NCI-H82 treated with DMSO at 0.1 percent for 48 hours (cell line): ENCODE data around the gene CDKN1C.

Experiments used
- DNase-seq: peaks from one replicate; lab custom pipeline; 2025; ENCODE audit not compliant: unreplicated experiment; lab: John Stamatoyannopoulos, UW

Gene CDKN1C

DNA sequence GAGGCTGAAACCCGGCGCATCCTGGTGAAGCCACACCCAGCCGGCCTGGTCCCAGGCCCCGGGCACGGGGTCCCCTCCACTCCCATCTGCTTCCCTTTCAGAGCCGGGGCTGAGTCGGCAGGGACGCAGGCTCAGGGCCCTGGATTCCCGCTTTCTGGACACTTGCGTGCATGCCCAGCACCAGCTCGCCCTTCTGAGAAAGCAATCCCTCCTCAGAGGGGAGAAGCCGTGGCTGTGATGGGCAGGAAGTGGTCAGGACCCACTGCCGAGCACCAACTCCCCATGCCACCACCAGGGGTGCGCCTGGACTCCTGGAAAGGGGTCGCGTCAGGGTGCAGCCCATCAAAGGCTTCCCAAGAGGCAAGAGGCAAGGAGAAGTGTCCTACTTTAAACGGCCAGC lies 15.1 kb downstream of the CDKN1C start:
- no peak for DNase-seq

DNA sequence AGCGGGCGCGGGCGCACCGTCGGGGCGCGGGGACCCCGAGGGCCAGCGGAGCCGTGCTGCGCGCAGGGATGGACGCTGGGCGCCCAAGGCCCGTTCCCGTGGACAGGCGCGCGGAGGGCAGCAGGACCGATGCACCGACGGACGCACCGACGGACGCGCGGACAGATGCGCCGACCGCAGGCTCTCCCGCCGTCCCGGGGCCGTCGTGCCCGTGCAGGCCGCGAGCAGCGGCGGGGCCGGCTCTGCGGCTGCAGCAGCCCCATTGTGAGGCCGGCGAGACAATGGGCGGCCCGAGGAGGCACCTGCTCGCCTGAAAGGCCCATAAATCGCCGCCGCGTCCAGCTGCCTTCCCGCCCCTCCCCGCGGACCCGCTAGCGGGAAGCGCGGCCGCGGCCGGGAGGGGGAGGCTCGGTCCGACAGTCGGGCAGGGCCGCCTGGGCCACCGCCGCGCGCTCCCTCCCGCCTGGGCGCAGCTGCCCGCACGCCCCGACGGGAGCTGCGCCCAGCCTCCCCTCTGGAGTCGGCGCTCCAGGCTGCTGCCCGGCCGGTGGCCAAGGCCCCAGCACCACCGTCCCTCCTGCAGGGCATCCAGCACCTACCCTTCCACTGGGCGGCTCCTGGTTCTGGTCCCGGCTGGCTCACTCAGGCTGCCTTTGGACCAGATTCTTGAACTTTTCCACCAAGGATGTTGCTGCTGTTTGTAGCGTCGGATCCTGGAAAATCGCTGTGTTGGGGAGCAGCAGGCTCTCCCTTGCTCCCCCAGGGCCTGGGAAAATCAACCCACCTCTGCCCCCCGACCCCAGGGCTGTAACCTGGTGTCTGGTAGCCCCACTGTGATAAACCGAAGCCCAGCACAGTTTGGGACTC lies 15.8 kb downstream of the CDKN1C start:
- DNase-seq: no peak

DNA sequence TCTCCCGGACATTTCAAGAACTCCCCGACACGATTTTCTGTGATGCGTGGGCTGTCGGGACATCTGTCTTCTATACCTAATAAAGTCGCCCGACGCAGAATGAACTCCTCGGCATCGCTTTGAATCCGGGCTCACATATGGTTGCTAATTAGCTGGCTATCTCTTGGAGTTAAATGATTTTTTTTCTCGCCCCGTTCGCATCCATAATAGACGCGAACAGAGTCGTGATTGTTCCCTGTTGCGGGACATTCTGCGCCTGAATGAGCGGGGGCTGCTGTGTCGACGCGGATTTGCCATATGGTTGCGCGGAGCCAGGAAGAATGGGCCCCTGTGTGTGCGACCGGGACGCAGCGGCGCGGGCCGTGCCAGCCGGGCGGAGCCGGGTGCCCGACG lies 16.4 kb downstream of the CDKN1C start:
- DNase-seq: no peak

DNA sequence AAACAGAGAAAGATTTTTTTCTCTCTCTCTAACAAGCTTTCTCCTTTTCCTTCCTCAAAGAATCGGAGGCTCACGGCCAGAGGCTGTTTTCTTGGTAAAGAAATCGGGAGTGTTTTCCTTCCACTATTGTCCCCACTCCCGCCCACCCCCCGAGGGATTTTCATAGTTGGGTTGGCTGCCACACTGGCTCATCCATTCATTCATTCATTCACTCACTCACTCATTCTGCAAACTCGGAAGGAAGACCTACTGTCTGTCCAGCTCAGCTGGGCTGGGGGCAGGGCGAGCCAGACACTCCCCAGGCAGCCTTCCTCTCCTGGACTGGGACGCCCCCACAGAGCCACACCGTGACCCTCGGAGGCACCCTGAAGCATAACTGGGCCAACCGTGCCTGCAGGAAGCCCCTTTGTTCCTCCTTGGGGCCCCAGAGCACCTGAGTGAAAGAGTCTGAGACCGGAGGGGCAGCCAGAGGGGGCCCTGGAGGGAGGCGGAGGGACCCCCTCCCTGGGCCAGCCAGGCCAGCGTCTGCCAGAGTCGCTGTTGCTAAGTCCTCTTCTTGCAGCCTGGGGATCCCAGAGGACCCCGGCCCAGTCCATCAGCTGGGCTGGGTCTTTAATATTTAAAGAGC lies 17.0 kb downstream of the CDKN1C start:
- no peak for DNase-seq

DNA sequence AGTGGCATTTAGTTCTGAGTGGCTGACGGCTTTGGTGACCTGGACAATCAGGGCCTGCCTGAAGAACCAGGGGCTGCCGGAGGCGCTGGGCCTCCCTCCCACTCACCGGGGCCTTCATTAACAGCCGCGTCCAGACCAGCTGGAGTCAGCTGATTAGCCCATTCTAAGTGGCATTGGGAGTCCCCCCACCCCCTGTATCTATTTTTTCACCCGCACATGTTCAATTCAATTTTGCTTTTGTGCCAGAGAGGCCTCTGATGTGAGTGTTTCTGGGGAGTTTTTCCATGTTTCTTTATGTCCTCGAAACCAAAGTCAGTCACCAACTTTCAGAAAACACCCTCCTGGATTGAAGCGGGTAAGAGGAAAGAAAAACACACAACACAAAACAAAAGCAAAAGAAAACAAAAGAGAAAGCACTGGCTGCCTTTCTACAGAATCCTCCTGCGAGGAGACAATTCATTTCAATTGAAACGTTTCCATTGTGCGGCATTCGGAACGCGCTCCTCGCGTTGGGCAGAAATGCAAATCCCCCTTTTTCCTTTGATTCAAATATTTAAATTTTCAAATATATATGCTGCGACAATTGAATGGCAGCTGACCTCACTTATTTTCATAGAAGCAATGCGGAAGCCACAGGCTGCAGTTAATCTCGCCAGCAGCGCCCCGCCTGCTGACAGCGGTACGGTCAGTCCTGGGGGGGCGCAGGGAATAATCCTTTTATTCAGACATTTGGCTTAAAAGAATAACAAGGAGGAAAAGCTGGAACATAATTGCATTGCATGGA lies 17.7 kb downstream of the CDKN1C start:
- no peak for DNase-seq

DNA sequence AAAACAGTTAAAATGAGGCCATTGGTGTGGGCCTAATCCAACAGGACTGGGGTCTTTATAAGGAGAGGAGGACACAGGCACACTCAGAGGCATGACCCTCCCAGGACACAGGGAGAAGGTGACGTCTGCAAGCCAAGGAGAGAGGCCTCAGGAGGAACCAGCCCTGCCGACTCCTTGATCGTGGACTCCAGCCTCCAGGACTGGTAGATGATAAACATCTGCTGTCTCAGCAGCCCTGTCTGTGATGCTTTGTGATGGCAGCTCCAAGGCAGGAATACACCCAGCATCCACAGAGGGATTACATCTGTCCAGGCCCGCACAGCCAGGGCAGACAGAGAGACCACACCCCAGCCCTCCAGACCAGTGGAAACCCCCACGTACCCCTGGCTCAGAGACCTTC lies 18.4 kb downstream of the CDKN1C start:
- no peak for DNase-seq

DNA sequence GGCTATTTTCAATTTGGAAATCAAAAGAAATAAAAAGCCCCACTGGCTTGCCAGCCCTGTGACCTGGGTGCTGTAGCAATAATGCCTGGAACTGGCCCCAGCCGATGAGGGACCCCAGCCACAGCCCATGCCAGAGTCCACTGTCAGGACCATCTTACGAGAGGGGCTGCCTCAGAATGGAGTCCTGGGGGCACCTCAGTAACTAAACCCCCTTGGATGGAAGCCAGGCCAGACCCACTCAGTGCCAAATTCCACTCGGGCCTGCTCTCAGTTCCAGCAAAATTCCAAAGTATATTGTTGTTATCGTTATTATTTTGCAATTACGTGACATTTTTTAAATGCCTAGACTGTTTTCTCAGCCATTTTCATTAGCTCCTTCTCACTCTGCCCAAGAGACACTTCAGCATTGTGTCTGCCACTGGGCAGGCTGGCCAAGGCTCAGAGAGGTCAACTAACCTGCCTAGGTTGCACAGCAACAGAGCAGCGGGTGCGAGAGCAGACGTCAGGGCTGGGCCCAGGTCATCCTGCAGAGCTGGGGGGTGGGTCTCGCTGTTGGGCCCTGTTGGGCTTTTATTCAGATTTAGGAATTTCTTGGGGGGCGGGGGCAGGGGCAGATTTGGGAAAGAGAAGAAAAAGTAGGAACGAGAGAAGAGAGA lies 19.5 kb downstream of the CDKN1C start:
- no peak for DNase-seq

DNA sequence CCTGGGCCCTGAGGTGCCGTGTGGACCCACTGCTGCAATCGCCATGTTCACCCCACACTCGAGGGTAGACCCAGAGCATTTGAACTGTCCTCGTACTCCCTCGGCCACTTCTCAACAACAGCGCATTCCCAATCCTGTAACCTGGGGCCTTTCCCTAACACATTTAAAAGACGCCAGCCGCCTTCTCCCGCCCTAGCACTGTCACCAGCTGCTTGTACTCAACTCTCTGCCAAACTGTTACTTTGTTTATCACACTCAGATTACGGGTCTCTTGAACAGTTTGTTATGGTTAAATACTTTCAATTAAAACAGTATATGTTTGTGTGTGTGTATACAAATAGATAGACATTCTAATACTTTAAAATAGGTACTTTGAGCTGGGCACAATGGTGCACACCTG lies 20.7 kb downstream of the CDKN1C start:
- DNase-seq: no peak

DNA sequence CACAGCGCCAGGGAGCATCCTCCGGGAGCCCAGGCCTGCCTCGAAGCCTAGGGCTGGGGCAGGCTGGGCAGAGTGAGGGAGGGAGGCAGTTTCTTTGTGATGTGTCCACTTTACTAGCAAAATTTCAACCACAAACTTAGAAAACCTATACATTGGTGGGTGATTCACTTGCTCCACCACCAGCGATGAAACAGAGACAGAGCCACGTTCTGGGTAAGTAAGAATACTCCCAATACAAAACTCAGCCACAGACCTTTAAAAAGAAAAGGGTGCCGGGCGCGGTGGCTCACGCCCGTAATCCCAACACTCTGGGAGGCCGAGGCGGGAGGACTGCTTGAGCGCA lies 22.3 kb downstream of the CDKN1C start:
- DNase-seq: no peak

DNA sequence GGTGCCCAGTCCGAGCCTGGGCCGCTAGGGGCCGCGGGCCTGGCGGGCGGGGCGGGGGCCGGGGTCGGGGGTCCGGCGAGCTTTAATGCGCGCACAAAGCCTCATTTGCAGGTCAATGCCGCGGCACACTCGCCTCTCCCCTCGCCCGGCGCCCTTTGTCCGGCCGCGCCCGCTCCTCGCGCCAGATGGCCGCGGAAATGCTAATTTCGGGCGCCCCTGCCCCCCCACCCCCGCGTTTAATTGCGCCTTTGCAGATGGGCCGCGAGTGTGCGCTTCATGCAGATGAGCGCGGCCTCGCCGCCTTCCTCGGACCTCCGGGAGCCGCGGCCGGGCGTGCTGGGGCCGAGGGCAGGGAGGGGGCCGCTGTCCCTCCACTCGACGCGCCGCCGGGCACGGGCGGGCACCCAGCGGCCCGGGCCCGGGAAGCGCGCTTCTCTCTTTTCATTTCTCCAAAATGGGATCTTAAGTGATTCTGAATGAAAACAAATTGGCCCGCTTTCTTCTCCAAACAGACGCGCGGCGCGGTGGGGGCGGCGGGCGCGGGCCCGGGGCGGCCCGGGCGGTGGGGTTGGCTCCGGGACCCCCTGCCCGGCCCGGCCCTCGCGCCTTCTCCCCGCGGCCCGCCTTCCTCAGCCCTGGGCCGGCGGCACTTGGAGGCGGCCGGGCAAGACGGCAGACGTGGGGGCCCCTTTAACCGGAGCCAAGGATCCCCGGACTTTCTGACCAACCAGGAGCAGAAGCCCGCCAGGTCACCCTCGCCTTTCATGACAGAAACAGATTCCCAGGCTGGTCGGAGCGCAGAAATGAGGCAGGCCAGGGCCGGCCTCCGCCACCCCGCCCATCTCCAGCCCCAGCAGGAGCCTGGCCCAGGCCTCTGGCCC lies 22.9 kb downstream of the CDKN1C start:
- no peak for DNase-seq

DNA sequence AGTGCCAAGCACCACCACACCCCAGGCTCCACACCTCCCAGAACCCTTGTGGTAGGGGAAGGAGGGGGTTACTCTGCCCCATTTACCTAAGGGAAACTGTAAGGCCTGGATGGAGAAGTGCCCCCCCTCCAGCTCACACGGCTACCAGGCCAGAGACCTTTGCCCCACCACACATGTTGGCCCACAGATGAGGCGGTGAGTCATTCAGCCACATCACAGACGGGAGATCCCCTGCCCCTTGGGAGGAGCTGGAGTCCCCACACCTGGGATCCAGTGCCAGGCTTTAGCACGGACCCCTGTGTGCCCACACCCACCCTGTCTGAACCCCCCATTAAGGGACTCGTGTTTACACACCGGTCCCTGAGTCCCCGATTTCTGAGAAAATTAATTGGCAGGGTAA lies 24.9 kb downstream of the CDKN1C start:
- DNase-seq: no peak

DNA sequence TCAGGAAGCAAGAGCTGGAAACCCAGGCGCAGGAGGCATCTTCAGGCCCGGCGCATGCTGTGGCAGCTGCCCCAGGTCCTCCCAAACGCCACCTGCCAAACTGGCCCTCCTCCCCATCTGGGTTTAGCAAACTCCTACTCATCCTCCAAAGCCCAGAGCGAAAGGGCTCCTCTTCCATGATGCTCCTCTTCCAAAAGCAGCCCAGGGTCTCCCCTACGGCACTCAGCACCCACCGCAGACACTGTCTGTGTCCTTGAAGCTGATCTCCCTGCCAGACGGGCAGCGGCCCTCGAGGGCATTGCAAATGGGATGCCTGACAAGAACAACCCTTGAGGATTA lies 25.9 kb downstream of the CDKN1C start:
- no peak for DNase-seq

DNA sequence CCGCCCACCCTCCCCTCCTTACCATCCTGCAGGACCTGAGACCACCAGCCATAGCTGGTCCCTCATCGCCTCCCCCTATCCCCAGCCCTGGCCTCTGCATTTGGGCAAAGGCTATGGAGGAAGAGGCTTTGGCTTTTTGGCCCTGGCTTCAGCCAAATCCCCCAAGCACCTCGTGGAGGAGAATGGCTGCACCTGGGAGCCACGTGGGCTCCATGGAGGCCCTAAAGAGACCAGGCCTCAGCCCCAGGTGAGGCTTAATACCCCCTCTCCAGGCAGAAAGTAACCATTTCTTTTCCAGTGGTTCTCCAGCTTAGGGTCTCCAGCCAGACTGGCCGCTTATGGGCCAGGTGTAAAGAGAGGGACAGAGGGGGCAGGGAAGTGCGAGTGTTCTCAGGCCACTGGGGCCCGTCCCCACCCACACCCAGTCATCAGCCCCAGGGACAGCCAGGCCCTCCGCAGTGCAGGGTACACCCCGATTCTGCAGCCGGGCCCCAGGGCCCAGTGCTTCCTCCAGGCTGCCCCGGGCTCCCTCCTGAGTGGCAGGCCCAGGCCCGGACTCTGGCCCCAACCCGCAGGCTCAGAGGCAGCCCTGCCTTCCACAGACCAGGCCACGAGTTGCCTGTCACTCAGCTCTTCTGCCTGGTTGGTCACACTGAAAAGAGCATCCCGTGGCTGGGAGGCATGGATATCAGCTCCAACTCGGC lies 26.4 kb downstream of the CDKN1C start:
- DNase-seq: no peak

DNA sequence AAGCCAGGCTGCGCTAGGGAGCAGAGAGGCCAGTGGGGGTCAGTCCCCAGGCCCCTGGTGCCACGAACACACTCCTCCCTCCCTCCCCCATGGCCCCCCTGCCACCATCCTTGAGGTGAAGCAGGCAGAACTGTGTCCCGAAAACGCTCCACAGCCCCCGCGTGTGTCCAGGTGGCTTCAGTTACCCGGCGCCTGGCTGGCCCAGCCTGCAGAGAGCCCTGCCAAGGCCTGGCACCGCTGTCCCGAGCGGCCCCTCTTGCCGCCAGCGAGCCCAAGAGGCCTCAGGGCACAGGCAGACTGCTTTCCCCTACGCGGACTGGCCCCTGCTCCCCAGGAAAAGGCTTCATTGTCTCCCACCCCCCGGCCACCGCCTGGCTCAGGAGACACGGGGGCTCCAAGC lies 27.7 kb downstream of the CDKN1C start:
- no peak for DNase-seq

DNA sequence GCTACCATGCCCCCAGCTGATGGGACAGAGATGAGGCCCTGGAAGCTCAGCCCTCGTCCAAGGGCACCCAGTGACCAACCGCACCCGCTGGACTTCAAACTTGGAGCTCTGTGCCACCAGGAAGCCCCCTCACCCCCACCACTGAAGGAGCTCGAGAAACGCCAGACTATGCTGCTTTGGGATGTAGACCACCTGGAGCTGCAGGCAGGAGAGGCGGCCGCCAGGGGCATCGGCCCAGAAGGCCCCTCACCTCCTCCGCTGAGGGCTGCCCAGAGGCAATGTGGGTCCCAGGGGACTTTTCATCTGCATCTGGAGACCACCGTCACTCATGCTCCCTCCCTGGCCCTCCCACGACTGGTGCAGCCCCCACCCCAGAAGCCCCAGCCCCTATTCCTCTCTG lies 28.3 kb downstream of the CDKN1C start:
- DNase-seq: no peak

DNA sequence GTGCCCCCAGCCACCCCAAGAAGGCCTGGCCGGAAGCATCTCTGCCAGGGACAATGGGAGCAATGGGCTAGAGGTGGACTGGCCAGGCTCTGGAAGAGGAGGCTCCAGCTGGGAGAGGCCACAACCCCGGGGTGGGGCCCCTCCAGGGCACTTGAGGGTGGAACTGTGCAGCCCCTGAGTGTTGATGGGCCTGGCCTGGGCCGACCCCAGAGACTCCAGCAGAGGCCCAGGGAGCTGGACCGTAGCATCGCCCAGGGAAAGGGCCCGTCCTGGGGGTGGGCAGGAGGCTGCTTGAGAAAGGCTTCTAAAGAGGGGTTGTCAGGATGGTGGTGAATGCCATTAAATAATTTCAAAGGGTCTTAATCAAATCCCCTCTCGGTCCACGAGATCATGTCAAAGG lies 30.4 kb downstream of the CDKN1C start:
- DNase-seq: no peak

DNA sequence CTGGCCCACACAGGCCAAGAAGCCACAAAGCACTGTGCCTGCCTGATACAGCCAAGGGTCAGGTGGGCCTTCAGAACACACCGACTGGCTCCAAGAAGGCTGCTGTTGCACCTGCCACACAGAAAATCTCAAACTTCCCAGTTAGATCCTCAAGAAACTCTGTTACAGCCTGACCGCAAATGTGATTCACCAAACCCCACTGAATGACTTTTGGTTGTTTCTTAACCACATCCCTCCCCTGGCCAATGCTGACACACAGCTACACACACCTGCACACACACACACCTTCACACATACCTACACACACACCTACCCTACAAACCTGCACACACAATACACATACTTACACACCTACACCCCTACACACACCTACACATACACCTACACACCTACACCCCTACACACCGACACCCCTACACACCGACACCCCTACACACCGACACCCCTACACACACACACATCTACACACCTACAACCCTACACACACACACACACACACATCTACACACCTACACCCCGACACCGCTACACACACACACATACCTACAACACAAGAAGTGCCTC lies 31.5 kb downstream of the CDKN1C start:
- no peak for DNase-seq

DNA sequence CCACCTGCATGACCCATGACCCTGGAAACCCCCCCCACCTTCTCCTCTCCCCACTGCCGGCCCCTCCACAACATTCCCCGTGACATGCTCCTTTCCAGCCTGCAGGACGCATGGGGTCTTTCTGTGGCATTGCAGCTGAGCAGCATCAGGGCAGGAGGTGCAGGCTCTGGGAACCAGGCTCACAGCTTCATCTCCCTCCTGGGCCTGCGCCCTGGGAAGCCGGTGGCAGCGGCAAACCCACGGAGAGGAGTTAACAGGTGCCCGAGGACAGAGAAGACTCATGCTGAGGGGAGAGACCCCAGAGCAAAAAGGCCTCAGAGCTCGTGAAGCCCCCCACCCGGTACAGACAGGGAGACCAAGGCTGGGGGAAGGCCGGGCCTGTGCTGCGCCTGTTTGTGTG lies 32.2 kb downstream of the CDKN1C start:
- no peak for DNase-seq

DNA sequence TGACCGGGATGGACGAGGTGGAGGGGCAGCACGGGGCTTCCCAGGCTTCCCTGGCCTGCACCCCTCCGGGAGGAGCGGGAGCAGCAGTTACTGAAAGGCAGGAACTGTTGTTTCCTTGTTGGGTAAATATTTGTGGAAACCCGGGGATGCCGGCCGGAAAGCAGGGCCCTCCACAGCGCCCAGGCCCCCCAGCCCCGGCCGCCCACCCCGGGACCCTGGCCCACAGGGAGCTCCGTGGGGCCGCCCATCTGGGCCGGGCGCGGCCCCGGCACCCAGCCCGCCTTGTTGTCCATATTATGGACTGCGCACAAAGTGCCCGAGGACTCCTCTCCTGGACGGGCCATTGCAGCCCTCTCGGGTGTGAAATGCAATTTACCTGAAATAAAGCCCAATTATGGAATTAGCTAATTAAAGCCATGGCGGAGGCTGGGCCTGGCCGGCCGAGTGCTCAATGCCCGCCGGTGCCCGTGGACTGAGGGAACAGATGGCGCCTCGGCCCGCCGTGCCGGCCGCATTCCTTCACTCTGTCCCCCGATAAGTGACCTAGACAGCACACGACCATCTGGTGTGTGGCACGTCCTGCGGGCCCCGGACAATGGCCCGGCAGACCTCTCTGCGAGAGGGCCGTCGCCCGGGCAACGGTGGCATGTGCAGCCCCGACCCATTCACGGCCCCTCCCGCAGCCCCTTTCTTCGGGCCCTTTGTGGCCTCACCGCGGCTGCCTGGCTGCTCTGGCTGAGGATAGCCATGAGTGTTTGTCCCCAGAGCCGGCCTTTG lies 35.4 kb downstream of the CDKN1C start:
- no peak for DNase-seq
